Fibroblast of skin of right biceps (primary cell): Measurements from ENCODE around the gene SYNE3.

Experiments
- DNase-seq: peaks from one replicate; pipeline ENCODE4 v3.0.0-alpha.2; 2013

Gene SYNE3, protein sequence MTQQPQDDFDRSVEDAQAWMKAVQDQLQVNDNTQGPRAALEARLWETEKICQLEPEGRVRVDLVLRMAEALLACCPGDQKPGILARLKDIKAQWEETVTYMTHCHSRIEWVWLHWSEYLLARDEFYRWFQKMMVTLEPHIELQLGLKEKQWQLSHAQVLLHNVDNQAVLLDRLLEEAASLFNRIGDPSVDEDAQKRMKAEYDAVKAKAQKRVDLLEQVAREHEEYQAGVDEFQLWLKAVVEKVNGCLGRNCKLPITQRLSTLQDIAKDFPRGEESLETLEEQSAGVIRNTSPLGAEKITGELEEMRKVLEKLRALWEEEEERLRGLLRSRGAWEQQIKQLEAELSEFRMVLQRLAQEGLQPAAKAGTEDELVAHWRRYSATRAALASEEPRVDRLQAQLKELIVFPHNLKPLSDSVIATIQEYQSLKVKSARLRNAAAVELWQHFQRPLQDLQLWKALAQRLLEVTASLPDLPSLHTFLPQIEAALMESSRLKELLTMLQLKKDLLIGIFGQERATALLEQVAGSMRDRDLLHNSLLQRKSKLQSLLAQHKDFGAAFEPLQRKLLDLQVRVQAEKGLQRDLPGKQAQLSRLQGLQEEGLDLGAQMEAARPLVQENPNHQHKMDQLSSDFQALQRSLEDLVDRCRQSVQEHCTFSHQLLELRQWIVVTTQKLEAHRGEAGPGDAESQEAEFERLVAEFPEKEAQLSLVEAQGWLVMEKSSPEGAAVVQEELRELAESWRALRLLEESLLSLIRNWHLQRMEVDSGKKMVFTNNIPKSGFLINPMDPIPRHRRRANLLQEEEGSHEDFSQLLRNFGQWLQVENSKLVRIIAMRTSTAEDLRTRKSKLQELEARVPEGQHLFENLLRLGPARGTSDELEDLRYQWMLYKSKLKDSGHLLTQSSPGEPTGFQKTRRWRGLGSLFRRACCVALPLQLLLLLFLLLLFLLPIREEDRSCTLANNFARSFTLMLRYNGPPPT

DNA sequence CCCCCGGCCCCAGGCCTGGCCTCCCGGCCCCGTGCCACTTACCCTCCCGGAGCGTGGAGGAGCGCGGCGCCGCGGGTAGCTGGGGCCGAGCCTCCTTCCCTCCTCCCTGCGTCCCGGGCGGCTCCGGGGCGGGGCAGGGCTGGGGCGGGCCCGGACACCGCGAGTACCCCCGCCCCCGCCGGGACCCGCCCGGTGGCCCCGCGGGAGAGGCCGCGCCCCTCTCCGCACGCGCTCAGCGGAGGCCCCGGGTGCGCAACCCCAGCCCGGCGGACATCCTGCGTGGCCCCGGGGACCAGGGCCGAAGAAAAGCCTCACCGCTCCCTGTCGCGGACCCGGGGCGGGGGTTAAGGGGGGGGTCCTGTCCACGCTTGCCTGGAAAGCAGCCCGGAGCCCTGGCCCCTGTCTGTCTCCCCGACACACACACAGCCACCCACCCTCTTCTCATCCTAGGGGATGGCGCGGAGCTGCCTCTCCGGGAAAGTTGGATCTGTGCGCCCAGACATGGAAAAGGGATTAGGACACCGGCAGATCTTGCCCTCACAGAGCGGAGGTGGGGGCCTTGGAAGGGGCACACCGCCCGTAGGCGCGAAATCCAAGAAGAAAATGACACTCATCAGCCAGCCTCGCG is at the start of gene SYNE3:
Gene SYNE3, minus strand, starts transcription at position 97 of the 628 bp plus-strand sequence. CDS start 40,829 bp downstream, outside the sequence.
- DNase-seq: peak; percentile 61

DNA sequence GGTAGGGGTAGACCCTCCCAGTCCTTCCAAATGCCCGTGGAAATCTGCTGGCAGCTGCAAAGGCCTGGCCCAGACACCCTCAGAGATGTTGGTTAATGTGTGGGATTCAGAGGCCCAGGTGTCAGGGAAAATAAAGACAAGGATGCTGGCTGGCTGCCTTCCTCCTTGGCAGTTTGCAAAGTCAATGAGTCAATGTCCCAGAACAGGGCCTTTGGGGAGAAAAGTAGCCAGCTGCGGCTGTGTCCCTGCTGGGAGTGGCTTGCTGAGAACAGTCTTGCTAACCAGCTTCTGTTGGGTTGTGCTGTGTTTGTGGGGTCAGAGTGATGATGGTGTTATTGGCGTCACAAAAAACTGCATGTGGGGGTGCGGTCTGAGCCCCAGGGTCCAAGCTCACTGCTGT is 47.6 kb upstream of the SYNE3 start:
- DNase-seq: no peak

DNA sequence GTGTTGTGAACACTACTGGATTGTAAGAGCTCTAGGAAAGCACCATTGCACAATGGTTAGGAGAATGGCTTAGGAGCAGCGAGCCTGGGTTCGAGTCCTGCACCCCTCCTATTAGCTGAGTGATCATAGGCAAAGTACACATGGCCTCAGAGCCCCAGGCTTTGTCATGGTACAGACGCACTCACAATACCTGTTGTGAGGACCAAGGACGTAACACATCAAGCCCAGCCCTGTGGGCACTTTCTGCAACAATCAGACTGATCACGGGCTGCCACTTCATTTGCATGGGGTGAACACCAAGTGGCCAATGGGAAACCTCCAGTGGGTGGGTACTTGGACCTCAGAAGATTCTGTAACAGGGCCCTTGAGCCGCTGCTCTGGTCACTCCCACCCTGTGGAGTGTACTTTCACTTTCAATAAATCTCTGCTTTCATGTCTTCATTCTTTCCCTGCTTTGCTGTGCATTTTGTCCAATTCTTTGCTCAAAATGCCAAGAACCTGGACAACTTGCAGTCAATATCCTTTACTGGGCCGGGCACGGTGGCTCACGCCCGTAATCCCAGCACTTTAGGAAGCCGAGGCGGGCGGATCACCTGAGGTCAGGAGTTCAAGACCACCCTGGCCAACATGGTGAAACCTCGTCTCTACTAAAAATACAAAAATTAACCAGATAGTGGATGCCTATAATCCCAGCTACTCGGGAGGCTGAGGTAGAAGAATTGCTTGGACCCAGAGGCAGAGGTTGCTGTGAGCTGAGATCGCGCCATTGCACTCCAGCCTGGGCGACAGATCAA is 46.6 kb upstream of the SYNE3 start:
- DNase-seq: no peak

DNA sequence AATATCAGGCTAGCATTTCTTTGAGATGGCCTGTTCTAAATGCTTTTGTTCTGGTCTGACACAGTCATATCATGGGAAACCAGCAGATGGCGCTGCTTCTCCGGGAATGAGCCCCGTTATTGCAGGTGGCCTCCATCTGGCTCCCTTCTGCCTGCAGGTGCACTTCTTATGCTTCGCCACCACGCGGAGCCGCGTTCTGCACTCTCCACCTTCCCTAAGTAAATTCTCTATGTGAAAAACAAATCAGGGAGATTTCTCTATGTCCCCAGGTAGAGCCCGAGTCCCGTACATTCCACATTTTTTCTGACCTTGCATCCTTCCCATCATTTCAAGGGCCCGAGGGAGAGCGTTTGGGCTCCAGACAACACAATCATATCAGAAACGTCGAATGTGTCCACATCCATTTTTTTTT is 44.6 kb upstream of the SYNE3 start:
- peak; percentile 69 for DNase-seq

DNA sequence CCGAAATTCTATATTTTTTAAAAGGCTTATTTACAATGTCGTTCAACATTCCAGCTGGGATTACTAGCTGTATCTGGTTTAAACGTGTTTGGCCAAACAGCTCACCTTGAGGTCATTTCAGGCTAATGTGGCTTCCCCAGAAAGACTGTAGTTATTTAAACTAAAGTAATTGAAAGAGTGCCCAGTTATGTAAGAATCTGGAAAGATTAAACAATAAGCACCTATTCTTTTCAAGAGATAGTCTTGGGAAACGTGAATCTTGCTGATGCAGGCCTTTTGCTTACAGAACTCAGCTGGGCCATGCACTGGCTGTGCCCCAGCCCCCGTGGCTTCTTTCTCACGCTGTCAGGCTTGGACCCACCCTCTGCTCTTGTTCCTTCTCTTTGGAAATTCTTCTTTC is 42.8 kb upstream of the SYNE3 start:
- DNase-seq: no peak

DNA sequence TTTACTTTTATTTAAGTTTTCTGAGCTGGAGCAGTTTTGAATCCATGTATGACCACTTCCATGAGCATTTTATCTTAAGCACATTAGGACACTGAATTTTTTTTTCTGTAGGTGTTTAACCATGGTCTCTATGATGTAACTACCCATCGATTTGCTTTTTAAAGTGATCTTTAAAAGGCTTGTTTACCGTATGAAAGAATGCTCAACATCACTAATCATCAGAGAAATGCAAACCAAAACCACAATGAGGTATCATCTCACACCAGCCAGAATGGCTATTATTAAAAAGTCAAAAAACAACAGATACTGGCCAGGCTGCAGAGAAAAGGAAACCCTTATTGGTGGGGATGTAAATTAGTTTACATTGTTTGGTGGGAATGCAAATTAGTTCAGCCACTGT is 41.4 kb upstream of the SYNE3 start:
- no peak for DNase-seq

DNA sequence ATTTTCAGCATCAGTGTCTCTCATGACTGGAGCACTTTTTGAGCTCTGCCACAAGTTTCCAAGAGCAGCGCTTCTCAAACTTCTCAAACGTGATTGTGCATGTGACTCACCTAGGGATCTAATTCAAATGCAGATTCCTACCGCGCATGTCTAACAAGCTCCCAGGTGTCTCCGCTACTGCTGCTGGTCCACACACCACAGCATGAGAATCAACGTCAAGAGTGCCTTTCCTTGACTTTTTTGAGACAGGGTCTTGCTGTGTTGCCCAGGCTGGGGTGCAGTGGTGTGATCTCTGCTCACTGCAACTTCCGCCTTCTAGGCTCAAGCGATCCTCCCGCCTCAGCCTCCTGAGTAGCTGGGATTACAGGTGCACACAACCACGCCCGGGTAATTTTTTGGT is 40.8 kb upstream of the SYNE3 start:
- DNase-seq: no peak

DNA sequence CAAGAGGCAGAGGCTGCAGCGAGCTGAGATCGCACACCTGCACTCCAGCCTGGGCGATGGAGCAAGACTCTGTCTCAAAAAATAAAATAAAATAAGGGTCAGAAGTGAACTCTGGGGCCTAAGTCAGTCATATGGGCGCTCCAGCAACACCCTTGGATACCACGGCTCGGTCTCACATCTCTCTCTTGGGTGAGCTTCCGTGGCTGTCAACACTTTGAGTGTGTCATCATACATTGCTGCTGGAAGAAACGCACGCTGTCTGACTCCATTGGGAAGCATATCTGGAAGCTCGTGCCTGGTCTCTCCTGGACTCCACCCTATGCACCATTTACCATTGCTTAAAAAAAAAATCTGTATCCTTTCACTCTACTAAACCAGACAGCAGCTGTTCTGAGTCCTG is 38.6 kb upstream of the SYNE3 start:
- no peak for DNase-seq

DNA sequence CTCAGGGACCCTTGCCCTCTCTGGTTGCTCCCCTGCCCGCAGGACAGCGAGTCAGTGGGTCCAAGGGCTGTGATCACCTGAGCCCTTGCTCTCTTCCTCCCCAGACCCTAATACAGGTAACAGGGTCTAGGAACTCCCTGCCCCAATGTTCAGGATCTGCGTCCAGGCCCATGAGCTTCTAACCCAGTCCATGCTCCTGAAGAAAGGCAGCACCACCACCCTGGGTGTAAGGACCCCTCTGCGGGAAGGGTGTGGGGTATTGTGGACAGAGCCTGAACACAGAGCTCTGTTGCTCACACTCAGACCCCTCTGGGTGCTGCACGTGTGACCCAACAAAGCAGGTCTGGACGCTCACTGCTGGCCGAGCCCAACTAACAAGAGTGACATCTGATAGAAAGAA is 36.7 kb upstream of the SYNE3 start:
- no peak for DNase-seq

DNA sequence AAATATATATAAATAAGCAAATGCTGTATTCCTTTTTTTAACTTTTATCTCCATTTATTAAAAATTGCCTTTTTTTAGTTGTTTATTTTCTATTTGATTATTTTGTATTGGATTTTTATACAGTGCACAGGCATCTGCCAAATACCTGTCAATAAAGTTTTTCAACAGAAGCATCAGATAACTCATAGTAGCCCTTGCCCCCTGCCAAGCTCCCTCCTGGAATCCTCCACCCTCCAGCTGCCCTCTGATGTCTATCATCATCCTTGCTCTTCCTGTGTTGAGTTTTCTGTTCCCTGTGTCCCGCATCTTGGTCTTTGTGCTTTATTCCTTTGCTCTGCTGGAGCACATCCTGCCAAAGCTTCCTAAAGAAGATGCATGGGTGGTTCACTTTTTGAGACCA is 35.0 kb upstream of the SYNE3 start:
- DNase-seq: no peak

DNA sequence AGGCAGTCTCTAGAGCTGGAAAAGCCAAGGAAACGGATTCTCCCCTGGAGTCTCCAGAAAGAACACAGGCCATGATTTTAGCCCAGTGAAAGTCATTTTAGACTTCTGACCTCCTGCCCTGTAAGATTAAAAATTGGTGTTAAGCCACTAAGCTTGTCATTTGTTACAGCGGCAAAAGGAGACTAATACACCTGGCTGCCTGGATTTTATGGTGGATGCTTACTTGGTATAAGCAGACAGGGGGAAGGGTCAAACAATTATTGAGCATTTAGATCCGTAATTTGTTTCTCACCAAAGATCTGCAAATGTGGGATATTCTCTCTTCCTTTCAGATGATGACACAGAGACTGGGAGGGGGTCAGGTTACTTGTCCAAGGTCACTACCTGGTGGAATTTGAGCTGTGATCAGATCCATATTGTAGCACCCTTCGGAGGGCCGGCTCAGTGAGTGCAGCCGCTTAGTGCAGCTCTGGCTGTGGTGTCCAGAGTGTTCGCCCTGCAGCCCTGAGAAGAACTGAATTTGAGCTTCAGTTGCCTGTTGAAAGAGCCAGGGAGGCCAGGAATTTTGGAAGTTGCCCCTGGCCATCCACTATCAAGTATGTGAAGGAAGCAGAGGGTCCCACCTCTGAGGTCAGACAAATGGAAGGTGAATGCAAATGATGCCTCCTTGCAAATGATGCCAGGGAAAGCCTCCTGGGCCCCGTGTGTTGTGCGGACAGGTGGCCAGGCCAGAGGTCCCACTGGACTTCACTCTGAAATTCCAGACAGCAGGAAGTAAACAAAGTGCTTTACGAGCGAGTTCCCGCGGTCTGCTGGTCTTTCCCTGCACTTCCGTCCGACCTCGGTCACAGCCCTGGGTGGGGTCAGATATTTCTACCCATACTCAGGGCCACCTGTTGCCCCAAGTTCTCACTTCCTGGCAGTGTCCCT is 33.5 kb upstream of the SYNE3 start:
- DNase-seq: no peak

DNA sequence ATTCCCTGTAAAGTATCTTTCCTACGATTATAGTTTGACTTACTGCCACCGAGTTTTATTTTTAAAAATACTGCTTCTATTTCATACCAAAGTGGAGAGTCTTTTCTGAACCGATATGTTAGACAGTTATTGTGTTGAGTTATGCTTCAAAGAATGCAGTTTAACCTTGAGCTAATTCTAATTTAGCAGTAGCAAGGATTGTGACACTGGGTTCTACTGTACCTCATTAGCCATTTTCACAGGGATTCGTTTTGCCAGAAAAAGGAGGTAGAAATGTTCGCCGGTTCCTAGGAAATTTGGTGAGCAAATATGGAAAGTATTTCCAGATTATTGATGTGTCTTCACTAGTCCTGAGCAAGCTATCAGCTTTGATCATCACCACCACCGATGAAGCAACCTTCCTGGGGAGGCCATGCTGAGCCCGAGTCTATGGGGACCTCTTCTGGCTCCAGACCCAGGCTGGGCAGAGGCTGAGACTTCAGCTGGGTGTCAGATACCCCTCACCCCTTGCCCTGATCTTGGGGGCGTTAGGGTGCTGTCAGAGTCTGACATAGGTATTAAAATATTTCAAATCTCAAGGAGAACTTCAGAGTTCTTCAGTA is 32.0 kb upstream of the SYNE3 start:
- DNase-seq: no peak

DNA sequence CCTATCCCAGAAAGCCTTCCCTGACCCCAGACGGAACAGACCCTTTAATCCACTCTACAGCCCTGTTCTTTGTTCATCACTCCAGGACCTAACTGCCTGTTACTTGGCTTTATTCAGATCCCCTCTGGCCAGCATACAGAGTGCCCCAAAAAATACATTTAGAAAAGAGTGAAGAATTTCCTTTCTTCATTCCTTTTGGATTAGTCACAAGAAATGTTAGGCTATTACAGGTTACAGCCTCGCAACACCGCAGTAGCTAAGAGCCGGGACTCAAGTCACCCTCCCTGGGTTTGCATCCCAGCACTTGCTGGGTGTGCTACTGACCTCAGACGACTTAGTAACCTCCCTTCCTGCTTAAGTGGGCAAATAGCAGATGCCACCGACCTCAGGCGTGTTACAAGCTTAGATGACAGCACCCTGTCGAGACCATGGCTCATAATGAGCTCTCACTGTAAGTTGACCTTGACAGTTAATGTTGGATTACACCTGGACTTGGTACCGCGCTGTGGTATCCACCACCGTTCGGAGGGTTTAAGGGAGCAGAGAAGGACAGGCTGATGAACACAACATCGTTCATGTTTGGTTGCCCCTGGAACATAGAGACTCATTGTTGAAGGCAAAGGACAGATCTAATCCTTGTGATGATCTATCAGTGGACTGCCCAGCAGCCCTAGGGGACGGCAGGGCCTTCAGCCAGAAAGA is 31.3 kb upstream of the SYNE3 start:
- DNase-seq: peak; percentile 52

DNA sequence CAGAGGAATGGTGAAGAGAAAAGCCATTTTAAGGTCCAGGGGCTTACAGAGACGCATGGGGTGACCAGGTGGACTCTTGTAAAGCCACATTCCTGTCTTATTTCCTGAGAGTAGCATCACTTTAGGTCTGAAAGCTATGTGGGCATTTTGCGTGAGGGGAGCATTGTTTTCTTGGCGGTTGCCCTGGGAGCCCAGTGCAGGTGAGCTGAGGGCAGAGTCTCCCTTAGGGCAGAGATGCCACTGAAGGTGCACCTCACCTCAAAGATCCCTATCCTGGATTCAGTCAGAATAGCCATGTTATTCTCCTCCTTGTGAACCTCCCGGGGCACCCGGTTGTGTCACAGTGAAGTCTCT is 30.8 kb upstream of the SYNE3 start:
- no peak for DNase-seq

DNA sequence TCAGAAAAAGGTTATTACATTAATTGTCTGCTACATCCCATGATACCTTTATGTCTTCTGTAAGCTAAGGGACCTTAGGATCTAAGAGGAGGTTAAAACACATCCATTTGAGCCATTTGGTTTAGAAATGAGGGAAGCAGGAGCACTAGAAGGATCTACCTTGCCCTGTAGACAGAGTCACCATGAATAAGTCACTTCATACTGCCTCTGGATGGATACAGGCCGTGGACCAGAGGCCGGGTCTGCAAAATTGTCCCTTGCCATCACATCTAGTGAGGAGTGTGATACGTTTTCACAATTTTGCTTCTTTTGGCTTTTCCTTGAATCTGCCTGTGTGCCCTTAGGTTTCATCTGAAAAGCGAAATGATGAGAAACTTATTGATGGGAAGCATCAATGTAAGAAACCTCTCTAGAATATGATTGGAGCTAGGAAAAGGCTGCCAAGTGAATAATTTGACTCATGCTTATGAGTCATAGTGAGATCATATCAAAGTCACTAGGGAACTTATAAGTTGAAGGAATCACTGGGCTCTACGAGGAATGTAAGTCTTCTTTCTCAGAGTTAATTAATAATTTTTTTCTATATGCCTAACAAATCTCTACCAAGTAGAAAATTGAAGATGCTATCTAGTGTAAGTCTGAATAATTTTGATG is 29.2 kb upstream of the SYNE3 start:
- peak; percentile 88 for DNase-seq

DNA sequence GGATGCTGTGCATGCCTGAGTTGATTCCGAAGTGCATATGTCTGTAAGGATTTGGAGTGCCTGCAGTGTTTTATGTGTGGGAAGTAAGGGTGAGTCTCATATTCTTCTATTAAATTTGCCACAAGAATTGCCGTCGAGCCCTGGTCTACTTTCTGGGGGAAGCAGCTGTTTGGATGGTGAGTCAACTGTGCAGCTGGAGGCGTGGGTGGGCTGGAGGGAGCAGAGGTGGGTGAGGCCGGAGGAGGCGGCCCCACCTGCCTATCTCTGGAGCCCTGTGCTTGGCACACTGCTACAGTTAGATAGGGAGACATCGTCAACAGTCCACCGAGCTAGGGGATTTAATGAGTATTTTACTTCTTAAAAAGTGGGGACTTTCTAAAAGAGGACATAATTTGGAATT is 28.1 kb upstream of the SYNE3 start:
- no peak for DNase-seq

DNA sequence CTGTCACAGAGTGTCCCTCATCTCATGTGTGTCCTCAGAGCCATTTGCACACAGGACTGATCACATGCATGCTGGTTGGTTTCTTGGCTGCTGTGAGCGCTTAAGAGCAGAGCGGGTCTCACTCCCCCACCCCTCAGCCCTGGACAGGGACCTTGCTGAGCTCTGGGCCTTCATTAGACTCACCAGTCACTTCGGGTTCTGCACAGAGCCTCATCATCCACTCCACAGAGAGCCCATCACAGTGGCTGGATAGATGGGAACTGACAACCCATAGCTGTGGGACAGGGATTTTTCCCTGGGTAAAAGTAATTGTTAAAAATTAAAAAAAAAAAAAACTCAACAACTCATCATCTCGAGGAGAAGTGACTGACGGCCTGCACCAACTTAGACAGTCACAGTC is 26.6 kb upstream of the SYNE3 start:
- no peak for DNase-seq

DNA sequence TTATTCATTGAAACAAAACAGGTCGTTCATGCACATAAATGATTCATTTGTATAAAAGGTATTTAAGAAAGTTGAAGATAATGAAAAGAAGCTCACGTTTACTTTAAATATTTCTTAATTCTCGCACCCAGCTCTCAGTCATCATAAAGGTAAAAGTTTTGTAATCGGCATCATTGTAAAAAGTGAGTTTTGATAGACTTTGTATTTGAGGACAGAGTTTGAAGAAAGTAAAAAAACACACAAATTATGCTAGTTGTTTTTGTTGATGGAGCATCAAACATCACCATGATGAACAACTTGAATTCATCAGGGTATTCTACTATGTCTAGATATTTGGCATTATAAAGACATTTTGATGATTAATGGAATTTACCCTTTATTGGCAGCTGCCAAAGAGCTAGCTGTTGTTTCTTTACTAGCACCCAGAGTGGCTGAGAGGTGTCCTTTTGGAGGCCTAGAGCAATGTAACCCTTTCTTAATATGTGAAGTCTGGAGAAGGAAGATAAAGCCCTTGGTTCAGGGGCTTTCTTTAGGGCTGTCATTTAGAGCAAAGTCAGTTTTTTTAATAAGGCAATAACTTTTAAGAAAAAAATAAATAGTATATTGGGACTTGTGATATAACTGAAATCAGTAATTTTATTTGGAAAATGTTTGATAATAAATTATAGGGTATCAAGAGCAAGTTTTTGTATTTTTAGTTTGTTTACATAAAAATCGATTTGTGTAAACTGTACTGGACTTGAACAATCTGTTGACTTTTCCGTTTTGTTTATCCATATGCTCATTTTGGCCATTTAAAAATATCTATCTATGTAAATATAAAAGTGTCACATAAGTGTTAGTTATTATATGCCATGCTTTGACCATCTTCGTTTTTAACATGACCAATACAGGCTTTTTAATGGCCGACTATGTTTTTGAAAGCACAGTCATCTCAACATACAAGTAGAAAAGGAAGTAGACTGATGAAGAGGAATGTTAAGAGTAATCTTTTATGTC is 25.8 kb upstream of the SYNE3 start:
- DNase-seq: no peak

DNA sequence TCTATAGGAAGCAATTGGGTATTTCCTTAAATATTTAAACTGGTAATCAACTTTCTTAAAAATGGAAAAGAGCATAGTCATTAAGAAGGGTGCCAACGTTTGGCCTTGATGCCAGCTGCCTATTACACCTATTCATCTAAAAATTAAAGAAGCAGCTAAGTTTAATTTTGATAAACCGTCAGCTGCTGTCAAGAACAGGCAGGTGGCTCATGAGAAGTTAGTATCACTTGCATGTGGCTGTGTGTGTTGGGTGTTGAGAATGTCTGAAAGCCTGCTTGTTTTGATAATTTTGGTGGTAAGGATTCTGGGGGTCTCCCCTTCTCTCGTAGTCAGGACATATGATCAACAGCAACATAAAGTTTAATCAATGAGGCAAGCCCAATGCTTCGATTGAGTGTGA is 24.9 kb upstream of the SYNE3 start:
- no peak for DNase-seq
